Testis (tissue), 2 donors: ENCODE measurements around the gene FAM163B.

Source experiments
- CTCF ChIP-seq, 3 experiments: fragments of 450-650 bp in 2 of 3; fragments of 200-600 bp in 1 of 3; sonication (generic) in 1 of 3; IDR thresholded peaks; one replicate each; pipeline ENCODE4 v1.5.1; 2016 to 2019; ENCODE audit warnings: antibody characterized with exemption in 3 of 3, mild to moderate bottlenecking in 2 of 3, moderate library complexity in 1 of 3
- POLR2A ChIP-seq: fragments of 450-650 bp; IDR thresholded peaks from one replicate; pipeline ENCODE4 v1.6.1; 2017; ENCODE audit warnings: antibody characterized with exemption, mild to moderate bottlenecking, moderate library complexity

GRCh38 chr9:133638711-133639110 lies 29.5 kb upstream of the FAM163B start:
- TF ChIP-seq CTCF (IDR thresholded peaks at IDR 0.05) (no peak), POLR2A (no peak)
